ENCODE results near the gene ERAL1. TPM values are rescaled to one million over a fixed set of nuclear protein-coding genes. Genes with fewer than 3 reads are reported as not detected.

ERAL1 gene
- total RNA-seq, 1 experiment from 2014 or later: 47.1 TPM

- ChIA-PET POLR2A (ENCODE audit: unreplicated experiment) (interaction anchor here (0.6 kb wide), 1 partner anchor 161 kb away, joined by 5 read pairs; no protein-coding TSS in a partner anchor), CTCF (interaction anchor here (0.5 to 2.0 kb wide), 7 partner anchors 17 to 239 kb away, joined by 3 to 12 read pairs (median 3); partner anchors contain the start of gene TLCD1)
- intact Hi-C loops (cut with micrococcal nuclease; ENCODE audit: unreplicated experiment): loop anchor here (1.0 kb wide), 1 partner anchor 116 kb away; no protein-coding TSS in a partner anchor
- Histone ChIP-seq H3K79me2 (ENCODE audit: low read depth) (no peaks in the 10 kb centered on the region), H3K4me2 (no peak overlapping the region), H3K36me3 (ENCODE audit: low read depth) (no peaks in the 10 kb centered on the region), H3K9me3 (ENCODE audit: insufficient read depth, low read depth) (no peaks in the 10 kb centered on the region), H3K9me2 (ENCODE audit: insufficient read depth) (no peaks in the 10 kb centered on the region), H3K27me3 (ENCODE audit: insufficient read depth, low read depth) (no peaks in the 10 kb centered on the region), H3K27ac (no peak overlapping the region), H3K4me1 (replicated peaks; ENCODE audit: insufficient read depth) (peaks cover 9% of the 10 kb centered on the region; the same call in 1 of the 2 replicates), H3F3A (ENCODE audit: insufficient read depth, low read depth) (peaks cover 6% of the 10 kb centered on the region; the same call in 1 of the 2 replicates), H4K20me1 (ENCODE audit: insufficient read depth) (no peaks in the 10 kb centered on the region), H2AFZ (no peak overlapping the region), H3K4me3 (no peak overlapping the region)
- no peak for TF ChIP-seq EZH2 (IDR thresholded peaks at IDR 0.05; ENCODE audit: low read depth)
- TF ChIP-seq, protein P1, sequence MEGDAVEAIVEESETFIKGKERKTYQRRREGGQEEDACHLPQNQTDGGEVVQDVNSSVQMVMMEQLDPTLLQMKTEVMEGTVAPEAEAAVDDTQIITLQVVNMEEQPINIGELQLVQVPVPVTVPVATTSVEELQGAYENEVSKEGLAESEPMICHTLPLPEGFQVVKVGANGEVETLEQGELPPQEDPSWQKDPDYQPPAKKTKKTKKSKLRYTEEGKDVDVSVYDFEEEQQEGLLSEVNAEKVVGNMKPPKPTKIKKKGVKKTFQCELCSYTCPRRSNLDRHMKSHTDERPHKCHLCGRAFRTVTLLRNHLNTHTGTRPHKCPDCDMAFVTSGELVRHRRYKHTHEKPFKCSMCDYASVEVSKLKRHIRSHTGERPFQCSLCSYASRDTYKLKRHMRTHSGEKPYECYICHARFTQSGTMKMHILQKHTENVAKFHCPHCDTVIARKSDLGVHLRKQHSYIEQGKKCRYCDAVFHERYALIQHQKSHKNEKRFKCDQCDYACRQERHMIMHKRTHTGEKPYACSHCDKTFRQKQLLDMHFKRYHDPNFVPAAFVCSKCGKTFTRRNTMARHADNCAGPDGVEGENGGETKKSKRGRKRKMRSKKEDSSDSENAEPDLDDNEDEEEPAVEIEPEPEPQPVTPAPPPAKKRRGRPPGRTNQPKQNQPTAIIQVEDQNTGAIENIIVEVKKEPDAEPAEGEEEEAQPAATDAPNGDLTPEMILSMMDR (conservative IDR thresholded peaks at IDR 0.05): peak; percentile 68
- no TSS peak for BruUV-seq (replicated peaks)
- DNase-seq: peak; percentile 42 to 60
Measured at GRCh38 chr17:28878981-28879380, 24.2 kb downstream of the ERAL1 start.

DNA sequence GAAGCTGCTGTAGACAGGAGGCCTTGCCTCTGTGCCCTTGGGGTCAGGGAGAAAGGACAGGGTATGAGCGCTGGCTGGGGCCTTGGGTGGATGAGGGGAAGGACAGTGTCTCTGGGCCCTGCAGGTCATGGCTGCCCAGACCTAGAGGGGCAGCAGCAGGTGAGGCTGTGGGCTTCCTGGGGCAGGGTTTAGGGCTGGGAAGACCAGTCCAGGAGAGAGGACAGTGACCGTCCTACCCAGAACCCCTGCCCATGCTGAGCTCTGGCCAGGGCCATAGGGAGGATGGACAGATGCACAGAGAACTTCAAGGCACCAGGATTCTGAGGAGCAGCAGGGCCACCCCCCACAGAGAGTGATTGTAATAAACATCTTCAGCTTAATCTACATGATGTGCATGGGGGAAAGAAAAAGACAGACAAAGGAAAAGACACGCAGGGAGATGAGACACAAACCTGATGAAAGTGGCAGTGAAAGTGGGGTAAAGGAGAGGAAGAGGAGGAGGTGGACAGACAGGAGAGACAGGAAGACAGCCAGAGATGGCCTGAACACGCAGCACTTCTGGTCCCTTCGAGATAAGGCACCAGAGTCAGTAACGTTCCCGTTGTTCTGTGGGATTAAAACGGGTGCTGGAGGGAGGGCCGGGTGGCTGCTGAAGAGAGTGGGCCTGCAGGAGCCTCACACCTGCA is 25.2 kb downstream of the ERAL1 start:
- Histone ChIP-seq H3K4me1 (replicated peaks; ENCODE audit: insufficient read depth) (peaks cover 9% of the 10 kb centered on the region; the same call in 1 of the 2 replicates), H3K4me2 (no peak overlapping the region), H3K79me2 (ENCODE audit: low read depth) (no peaks in the 10 kb centered on the region), H4K20me1 (ENCODE audit: insufficient read depth) (no peaks in the 10 kb centered on the region), H3K4me3 (no peak overlapping the region), H3K27ac (no peak overlapping the region), H3K9me3 (ENCODE audit: insufficient read depth, low read depth) (no peaks in the 10 kb centered on the region), H3K27me3 (ENCODE audit: insufficient read depth, low read depth) (no peaks in the 10 kb centered on the region), H3K36me3 (ENCODE audit: low read depth) (no peaks in the 10 kb centered on the region), H3K9me2 (ENCODE audit: insufficient read depth) (no peaks in the 10 kb centered on the region), H3F3A (ENCODE audit: insufficient read depth, low read depth) (peaks cover 6% of the 10 kb centered on the region; the same call in 1 of the 2 replicates), H2AFZ (no peak overlapping the region)
- ChIA-PET POLR2A (ENCODE audit: unreplicated experiment) (no interaction called here), CTCF (interaction anchor here (1.2 to 2.0 kb wide), 4 partner anchors 16 to 153 kb away, joined by 3 to 12 read pairs (median 6); partner anchors contain the start of gene TLCD1)
- TSS peak; percentile 29 for BruUV-seq (replicated peaks)
- TF ChIP-seq EZH2 (IDR thresholded peaks at IDR 0.05; ENCODE audit: low read depth): no peak
- TF ChIP-seq, protein P1 (conservative IDR thresholded peaks at IDR 0.05): no peak
- intact Hi-C loops (cut with micrococcal nuclease; ENCODE audit: unreplicated experiment): loop anchor here (1.0 kb wide), 1 partner anchor 117 kb away; no protein-coding TSS in a partner anchor
- DNase-seq: no peak

DNA sequence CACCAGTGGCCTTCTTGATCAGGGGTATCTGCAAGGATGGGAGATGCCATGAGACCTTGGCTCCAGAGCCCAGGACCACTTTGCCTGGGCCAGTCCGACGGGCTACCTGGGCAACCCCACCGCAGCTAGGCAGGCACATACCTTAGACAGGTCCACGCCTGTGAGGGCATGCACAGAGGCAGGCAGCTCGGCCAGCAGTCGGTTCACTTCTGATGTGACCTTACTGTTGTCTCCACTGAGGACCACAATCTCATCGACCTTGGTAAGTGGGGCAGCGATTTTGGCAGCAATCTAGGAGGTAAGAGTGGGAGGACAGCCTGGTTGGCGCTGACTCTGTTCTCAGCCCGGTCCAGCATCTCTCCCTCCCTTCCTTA is 25.7 kb downstream of the ERAL1 start:
- CTCF ChIA-PET: interaction anchor here (2.0 kb wide), 1 partner anchor 117 kb away, joined by 12 read pairs; no protein-coding TSS in a partner anchor
- H3K27ac ChIP-seq: no peak overlapping the region
- no peaks in the 10 kb centered on the region for H3K79me2 ChIP-seq (ENCODE audit: low read depth)

More for the DNA sequence above, 25.7 kb downstream of the ERAL1 start:
- TF ChIP-seq EZH2 (IDR thresholded peaks at IDR 0.05; ENCODE audit: low read depth): no peak
- TF ChIP-seq, protein P1 (conservative IDR thresholded peaks at IDR 0.05): no peak
- no peak overlapping the region for H3K4me2 ChIP-seq
- intact Hi-C loops (cut with micrococcal nuclease; ENCODE audit: unreplicated experiment): no loop called here
- POLR2A ChIA-PET (ENCODE audit: unreplicated experiment): no interaction called here
- no peak overlapping the region for H3K4me3 ChIP-seq
- H2AFZ ChIP-seq: no peak overlapping the region
- peaks cover 8% of the 10 kb centered on the region; the same call in 1 of the 2 replicates for H3K4me1 ChIP-seq (replicated peaks; ENCODE audit: insufficient read depth)
- no TSS peak for BruUV-seq (replicated peaks)
- no peak for DNase-seq
- no peaks in the 10 kb centered on the region for H3K9me3 ChIP-seq (ENCODE audit: insufficient read depth, low read depth)
- no peaks in the 10 kb centered on the region for H4K20me1 ChIP-seq (ENCODE audit: insufficient read depth)
- H3K36me3 ChIP-seq (ENCODE audit: low read depth): no peaks in the 10 kb centered on the region
- H3K27me3 ChIP-seq (ENCODE audit: insufficient read depth, low read depth): no peaks in the 10 kb centered on the region
- no peaks in the 10 kb centered on the region for H3K9me2 ChIP-seq (ENCODE audit: insufficient read depth)
- peaks cover 6% of the 10 kb centered on the region; the same call in 1 of the 2 replicates for H3F3A ChIP-seq (ENCODE audit: insufficient read depth, low read depth)
